Motor neuron (in vitro differentiated cells): ENCODE data around the gene CAPN5. TPM values are rescaled to one million over a fixed set of nuclear protein-coding genes. Genes with fewer than 3 reads are reported as not detected.
A peak's percentile ranks its signal among the peaks of the same experiment; 100 is the strongest.

Experiments
- ATAC-seq, 8 experiments: fragments of 200-7000 bp; cut with Tn5 transposase; replicated peaks in 6 of 8; 2 replicates each; pipeline ENCODE4 v1.8.0; 2021; ENCODE audit warnings: mild to moderate bottlenecking in 8 of 8, moderate library complexity in 8 of 8
- H3K27ac ChIP-seq, 2 donors: fragments of 250-450 bp; sonication (Bioruptor Pico); 2 replicates each; pipeline ENCODE4 v1.9.0; 2021; ENCODE audit warnings: antibody characterized with exemption in 2 of 2, mild to moderate bottlenecking in 2 of 2, moderate library complexity in 1 of 2
- H3K4me1 ChIP-seq, 2 donors: fragments of 250-450 bp; sonication (Bioruptor Pico); replicated peaks in 1 of 2; 2 replicates each; pipeline ENCODE4 v1.6.1; 2021; ENCODE audit warnings: antibody characterized with exemption in 2 of 2, mild to moderate bottlenecking in 2 of 2, moderate library complexity in 1 of 2
- H3K4me3 ChIP-seq, 5 donors: fragments of 250-450 bp; sonication (Bioruptor Pico); 2 replicates each; pipeline ENCODE4 v1.9.0; 2021; ENCODE audit warnings: antibody characterized with exemption in 5 of 5, mild to moderate bottlenecking in 5 of 5, moderate library complexity in 4 of 5
- WGBS, 10 experiments: fragments of 450-650 bp; shearing (Covaris generic); methylation state at CpG; one replicate each; pipeline ENCODE4 v1.0.0; 2022; 5-methylcytosine and 5-hydroxymethylcytosine counted together
- in situ Hi-C, 9 experiments: fragments of 400-800 bp; cut with MboI; loops; one replicate each; pipeline ENCODE4 v1.15.0; 2021; ENCODE audit warnings: low sequenced_read_pairs in 9 of 9, low pct_unique_long_range_greater_than_20kb in 2 of 9; ENCODE audit not compliant: unreplicated experiment in 9 of 9
- total RNA-seq, 8 experiments: library from RNA; unstranded; fragments of 300-600 nt; gene quantifications; 2 replicates each; pipeline versions ENCODE4 v1.2.3 to v1.2.4, GENCODE V29; 2022

CAPN5 gene
- total RNA-seq, 8 experiments from 2014 or later: 10.2 to 205 (median 28.5) TPM

- whole genome bisulfite sequencing, 10 experiments: 50 to 100% (median 85%) methylated on average over 1 to 2 of the region's 11 CpGs; no CpG with 5 or more reads in 4 of the 10 experiments
These were observed 63.3 kb downstream of the CAPN5 start for GRCh38 chr11:77129842-77130756.

DNA sequence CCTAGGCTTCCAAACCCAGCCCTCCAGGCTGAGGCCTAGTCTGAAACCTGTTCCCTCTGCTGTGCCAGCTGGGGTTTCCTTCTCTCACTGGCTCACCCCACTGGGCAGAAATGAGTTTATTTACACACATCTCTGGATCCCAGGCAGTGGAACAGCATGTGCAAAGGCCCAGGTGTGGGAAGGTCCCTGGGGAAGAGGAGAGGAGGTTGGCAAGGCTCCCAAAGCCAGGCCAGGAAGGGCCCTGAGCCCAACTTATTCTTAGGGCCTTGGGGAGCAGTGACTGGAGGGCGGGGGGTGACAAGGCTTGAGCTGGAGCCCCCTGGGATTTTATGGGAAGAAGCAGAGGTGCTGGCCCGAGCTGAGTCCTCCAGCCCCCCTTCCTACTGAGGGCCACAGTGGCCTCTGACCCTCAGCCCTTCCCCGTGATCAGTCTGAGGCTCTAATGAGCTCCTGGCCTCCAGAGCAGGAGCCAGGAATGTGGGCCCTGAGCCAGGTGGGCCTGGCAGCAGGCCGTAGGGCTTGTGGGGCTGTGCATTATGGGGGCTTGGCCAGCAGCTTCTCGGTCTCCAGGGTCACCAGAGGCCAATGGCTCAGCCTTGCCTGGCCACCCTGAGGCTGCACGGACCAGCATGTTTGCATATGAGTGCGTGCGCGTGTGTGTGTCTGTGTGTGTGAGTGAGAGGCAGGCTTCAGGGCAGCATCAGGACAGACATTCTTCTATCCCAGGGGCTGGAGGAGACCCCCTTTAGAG is 64.2 kb downstream of the CAPN5 start:
- H3K4me1 ChIP-seq: peaks cover 14 to 34% of the 10 kb centered on the region in 2 donors
- 0 to 80% (median 51%) methylated on average over 1 to 6 of the region's 9 CpGs; no CpG with 5 or more reads in 6 of the 10 experiments for WGBS, 10 experiments
- in situ Hi-C loops: no loop called here
- no peak overlapping the region for H3K4me3 ChIP-seq
- peak overlapping the region in 1 of 2 donors; percentile 9 for H3K27ac ChIP-seq
- peak in 2 of 8 experiments; percentile 6 to 34 for ATAC-seq

More at GRCh38 chr11:77129842-77130756, 63.3 kb downstream of the CAPN5 start:
- Histone ChIP-seq H3K4me1 (peaks cover 14 to 34% of the 10 kb centered on the region in 2 donors), H3K4me3 (no peak overlapping the region), H3K27ac (no peak overlapping the region)
- in situ Hi-C loops: no loop called here
- ATAC-seq: no peak

- in situ Hi-C loops: no loop called here
- H3K27ac ChIP-seq: peak overlapping the region in 1 of 2 donors; percentile 9
- H3K4me1 ChIP-seq: peaks cover 14 to 29% of the 10 kb centered on the region in 2 donors
- whole genome bisulfite sequencing, 10 experiments: 7 to 88% (median 80%) methylated on average over 1 to 3 of the region's 6 CpGs; no CpG with 5 or more reads in 5 of the 10 experiments
- no peak for ATAC-seq
- no peak overlapping the region for H3K4me3 ChIP-seq
These were observed 64.8 kb downstream of the CAPN5 start for GRCh38 chr11:77131560-77131959.

- Histone ChIP-seq H3K4me1 (peaks cover 0 to 11% of the 10 kb centered on the region in 2 donors), H3K4me3 (no peak overlapping the region), H3K27ac (no peak overlapping the region)
- ATAC-seq: no peak
- 0 to 50% (median 13%) methylated on average over 1 of the region's 2 CpGs; no CpG with 5 or more reads in 3 of the 10 experiments for WGBS, 10 experiments
- in situ Hi-C loops: no loop called here
These were observed 68.3 kb downstream of the CAPN5 start for GRCh38 chr11:77135069-77135468.

DNA sequence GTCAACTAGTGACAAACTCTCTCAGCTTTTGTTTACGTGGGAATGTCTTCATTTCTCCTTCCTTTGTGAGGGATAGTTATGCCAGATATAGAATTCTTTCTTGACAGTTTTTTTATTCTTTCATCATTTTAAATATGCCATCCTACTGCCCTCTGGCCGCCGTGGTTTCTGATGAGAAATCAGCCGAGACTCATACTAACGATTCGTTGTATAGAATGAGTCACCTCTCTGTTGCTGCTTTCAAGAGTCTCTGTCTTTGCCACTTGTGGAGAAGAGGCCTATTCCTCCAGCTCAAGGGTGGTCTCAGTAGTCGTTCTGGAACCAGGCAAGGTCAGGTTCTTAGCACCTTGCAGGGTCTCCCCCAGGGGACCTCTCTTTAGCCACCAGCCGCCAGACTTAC is 69.3 kb downstream of the CAPN5 start:
- ATAC-seq: no peak
- no peak overlapping the region for H3K4me3 ChIP-seq
- H3K27ac ChIP-seq: no peak overlapping the region
- H3K4me1 ChIP-seq: peaks cover 0 to 7% of the 10 kb centered on the region in 2 donors
- whole genome bisulfite sequencing, 10 experiments: 40 to 100% (median 73%) methylated on average over 1 to 8 of the region's 8 CpGs
- in situ Hi-C loops: no loop called here

GRCh38 chr11:77136784-77137420 is 70.1 kb downstream of the CAPN5 start:
- no peak for ATAC-seq
- in situ Hi-C loops: no loop called here

GRCh38 chr11:77137421-77137820 is 70.7 kb downstream of the CAPN5 start:
- no peak overlapping the region for H3K4me3 ChIP-seq
- no peak for ATAC-seq
- H3K4me1 ChIP-seq: no peaks in the 10 kb centered on the region
- WGBS, 10 experiments: 60 to 100% (median 93%) methylated on average over 1 to 3 of the region's 11 CpGs; no CpG with 5 or more reads in 5 of the 10 experiments
- in situ Hi-C loops: no loop called here
- no peak overlapping the region for H3K27ac ChIP-seq

More at GRCh38 chr11:77136784-77137420, 70.1 kb downstream of the CAPN5 start:
- Histone ChIP-seq H3K4me1 (no peaks in the 10 kb centered on the region), H3K27ac (no peak overlapping the region), H3K4me3 (no peak overlapping the region)
- WGBS, 10 experiments: 94 to 100% (median 100%) methylated on average over 1 to 3 of the region's 12 CpGs; no CpG with 5 or more reads in 4 of the 10 experiments

- 20 to 97% (median 60%) methylated on average over 1 to 7 of the region's 55 CpGs; no CpG with 5 or more reads in 7 of the 10 experiments for WGBS, 10 experiments
- ATAC-seq: no peak
- in situ Hi-C loops: no loop called here
- H3K27ac ChIP-seq: no peak overlapping the region
- H3K4me3 ChIP-seq: no peak overlapping the region
- no peaks in the 10 kb centered on the region for H3K4me1 ChIP-seq
These were observed 71.4 kb downstream of the CAPN5 start for GRCh38 chr11:77138106-77138649.

DNA sequence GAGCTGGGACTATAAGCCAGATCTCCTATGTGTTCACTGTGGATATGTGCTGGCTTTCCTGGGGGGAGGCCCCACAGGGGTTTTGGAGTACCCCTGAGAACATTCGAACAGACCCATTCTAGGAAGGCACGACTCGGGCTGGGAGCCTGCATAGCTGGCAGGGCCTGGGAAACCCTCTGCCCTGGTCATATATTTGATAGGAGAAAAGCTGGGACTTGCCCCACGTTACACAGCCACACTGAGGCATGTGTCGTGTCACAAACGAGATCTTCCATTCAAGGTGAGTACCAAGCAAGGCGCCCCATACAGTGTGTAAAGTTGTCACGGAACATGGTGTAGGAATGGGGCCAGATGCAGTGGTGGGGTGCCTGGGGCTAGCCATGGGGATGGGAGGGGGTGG is 72.4 kb downstream of the CAPN5 start:
- H3K4me3 ChIP-seq: no peak overlapping the region
- no peak overlapping the region for H3K27ac ChIP-seq
- in situ Hi-C loops: no loop called here
- H3K4me1 ChIP-seq: peaks cover 2 to 4% of the 10 kb centered on the region in 2 donors
- ATAC-seq: no peak
- 80 to 100% (median 91%) methylated on average over 2 to 6 of the region's 8 CpGs; no CpG with 5 or more reads in 6 of the 10 experiments for WGBS, 10 experiments

GRCh38 chr11:77140231-77140851 is 73.6 kb downstream of the CAPN5 start:
- Histone ChIP-seq H3K4me3 (no peak overlapping the region), H3K27ac (no peak overlapping the region), H3K4me1 (peaks cover 11 to 16% of the 10 kb centered on the region in 2 donors)
- peak in 4 of 8 experiments; percentile 22 to 74 (median 61) for ATAC-seq
- WGBS, 10 experiments: 17 to 100% (median 63%) methylated on average over 1 to 4 of the region's 8 CpGs; no CpG with 5 or more reads in 2 of the 10 experiments
- in situ Hi-C loops: no loop called here

GRCh38 chr11:77141034-77141433 is 74.3 kb downstream of the CAPN5 start:
- H3K4me3 ChIP-seq: no peak overlapping the region
- H3K27ac ChIP-seq: no peak overlapping the region
- peaks cover 11 to 18% of the 10 kb centered on the region in 2 donors for H3K4me1 ChIP-seq
- WGBS, 10 experiments: 60 to 100% (median 85%) methylated on average over 1 to 4 of the region's 4 CpGs; no CpG with 5 or more reads in 3 of the 10 experiments
- in situ Hi-C loops: no loop called here
- ATAC-seq: peak in 3 of 8 experiments; percentile 28 to 58 (median 44)

- in situ Hi-C loops: no loop called here
- H3K27ac ChIP-seq: no peak overlapping the region
- peaks cover 11 to 18% of the 10 kb centered on the region in 2 donors for H3K4me1 ChIP-seq
- WGBS, 10 experiments: 88 to 100% (median 100%) methylated on average over 1 to 4 of the region's 4 CpGs; no CpG with 5 or more reads in 3 of the 10 experiments
- no peak overlapping the region for H3K4me3 ChIP-seq
- no peak for ATAC-seq
These were observed 74.7 kb downstream of the CAPN5 start for GRCh38 chr11:77141475-77141874.
